Measurements from ENCODE around the gene RASL10B.
A peak's percentile ranks its signal among the peaks of the same experiment; 100 is the strongest.

Gene RASL10B

DNA sequence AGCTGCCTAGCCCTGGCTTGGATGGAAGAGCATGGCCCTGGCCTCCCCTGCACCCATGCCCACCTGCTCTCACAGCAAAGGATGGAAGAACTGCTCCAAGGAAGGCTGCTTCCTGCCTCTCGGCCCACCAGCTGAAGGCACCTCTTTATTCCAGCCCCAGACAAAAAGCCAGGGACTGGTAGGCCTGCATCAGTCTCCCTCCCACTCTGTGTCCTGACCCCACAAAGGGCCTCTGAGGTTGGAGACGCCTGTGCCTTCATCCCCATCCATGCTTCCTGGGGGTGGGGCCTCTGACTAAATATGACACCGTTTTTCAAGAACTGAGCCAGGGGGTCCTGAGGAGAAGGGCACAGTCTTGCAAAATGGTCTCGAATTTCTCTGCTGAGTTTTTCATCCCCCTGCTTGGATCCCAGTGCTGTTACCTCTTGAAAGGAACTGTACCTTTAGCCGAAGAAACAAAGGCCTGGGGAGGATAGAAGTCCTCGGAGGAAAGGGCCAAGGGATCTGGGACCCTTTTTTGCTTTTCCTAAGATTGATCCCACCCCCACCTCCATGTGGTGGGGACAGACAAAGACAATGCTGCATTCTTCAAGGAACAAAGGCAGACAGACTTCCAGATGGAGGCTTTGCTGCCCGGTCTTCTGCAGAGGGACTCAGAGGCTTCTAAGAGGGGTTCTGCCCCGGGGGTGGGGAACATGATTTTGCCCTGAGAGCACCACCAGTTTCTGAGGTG is 34.5 kb downstream of the RASL10B start:
- Histone ChIP-seq H3K36me3 (ENCODE audit: insufficient read depth, low read length) (no peaks in the 10 kb centered on the region), H3K4me3 (ENCODE audit: low read length) (no peak overlapping the region), H3K9me3 (ENCODE audit: low read length) (no peaks in the 10 kb centered on the region), H3K4me1 (ENCODE audit: insufficient read depth, low read length) (peaks cover 14% of the 10 kb centered on the region), H3K27me3 (ENCODE audit: insufficient read depth, low read length) (no peaks in the 10 kb centered on the region), H2AFZ (ENCODE audit: low read depth, low read length) (peak overlapping the region; percentile 12)

DNA sequence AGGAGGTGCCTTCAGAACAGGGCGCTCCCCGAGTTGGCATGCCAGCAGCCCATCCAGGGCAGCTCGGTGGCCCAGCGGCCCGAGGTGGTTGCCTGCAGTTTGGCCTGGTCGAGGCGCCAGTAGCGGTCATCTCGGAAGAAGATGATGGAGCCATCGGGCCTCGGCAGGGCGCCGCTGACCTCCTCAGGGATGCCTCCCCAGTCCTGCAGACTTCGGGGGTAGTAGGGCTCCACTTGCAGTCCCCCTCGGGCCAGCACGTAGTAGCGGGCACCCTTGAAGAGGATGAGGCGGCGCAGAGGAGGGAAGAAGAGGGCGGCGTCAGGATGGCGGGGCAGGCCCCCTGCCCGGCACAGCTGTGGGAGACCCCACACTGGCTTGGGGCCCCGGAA is 35.0 kb downstream of the RASL10B start:
- no peaks in the 10 kb centered on the region for H3K9me3 ChIP-seq (ENCODE audit: low read length)
- H3K4me3 ChIP-seq (ENCODE audit: low read length): no peak overlapping the region
- no peaks in the 10 kb centered on the region for H3K27me3 ChIP-seq (ENCODE audit: insufficient read depth, low read length)
- H2AFZ ChIP-seq (ENCODE audit: low read depth, low read length): peak overlapping the region; percentile 12
- H3K36me3 ChIP-seq (ENCODE audit: insufficient read depth, low read length): no peaks in the 10 kb centered on the region
- peaks cover 14% of the 10 kb centered on the region for H3K4me1 ChIP-seq (ENCODE audit: insufficient read depth, low read length)

DNA sequence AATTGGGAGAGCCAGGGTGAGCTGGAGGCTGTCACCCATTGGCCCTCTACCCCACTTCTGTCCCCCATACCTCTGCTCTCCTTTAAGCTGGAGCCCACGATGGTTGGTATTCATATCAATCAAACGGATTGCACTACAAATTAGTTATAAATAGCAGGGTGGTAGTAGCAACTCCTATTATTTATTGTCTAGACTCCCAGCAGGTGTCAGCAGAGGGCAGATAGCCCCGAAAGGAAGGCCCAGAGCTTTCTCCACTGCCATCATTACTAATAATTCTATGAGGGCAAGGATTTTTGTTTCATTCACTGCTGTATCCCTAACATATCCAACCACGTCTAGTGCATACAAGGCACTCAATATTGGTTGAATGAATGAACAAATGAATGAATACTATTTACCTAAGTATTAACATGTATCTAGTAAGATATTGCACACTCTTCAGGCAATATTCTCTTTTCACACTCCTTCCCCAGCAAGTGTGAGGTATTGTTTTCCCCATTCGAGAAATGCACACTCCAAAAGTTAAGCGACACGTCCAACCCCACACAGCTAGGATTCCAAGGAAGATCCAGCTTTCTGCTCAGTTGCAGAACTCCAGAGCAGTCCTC is 35.6 kb downstream of the RASL10B start:
- Histone ChIP-seq H3K4me1 (ENCODE audit: insufficient read depth, low read length) (peaks cover 14% of the 10 kb centered on the region), H3K27me3 (ENCODE audit: insufficient read depth, low read length) (no peaks in the 10 kb centered on the region), H3K36me3 (ENCODE audit: insufficient read depth, low read length) (no peaks in the 10 kb centered on the region), H3K4me3 (ENCODE audit: low read length) (no peak overlapping the region), H2AFZ (ENCODE audit: low read depth, low read length) (no peak overlapping the region), H3K9me3 (ENCODE audit: low read length) (no peaks in the 10 kb centered on the region)

DNA sequence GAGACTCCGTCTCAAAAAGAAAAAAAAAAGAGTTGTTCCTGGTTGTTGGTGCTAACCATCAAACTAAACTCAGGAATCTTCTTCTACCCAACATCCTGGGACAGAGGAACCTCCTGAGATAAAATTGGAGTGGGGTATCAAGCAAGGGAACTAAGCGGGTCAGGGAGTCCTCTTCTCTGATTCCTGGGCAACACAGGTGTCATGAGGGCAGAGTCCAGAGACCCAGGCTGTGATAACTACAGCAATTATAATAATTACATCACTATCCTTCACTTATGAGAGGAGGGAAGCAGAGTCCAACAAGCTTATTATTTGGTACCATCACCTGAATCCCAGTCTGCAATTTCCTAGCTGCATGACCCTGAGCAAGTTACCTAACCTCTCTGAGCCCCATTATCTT is 37.4 kb downstream of the RASL10B start:
- Histone ChIP-seq H3K27me3 (ENCODE audit: insufficient read depth, low read length) (no peaks in the 10 kb centered on the region), H3K36me3 (ENCODE audit: insufficient read depth, low read length) (no peaks in the 10 kb centered on the region), H3K4me3 (ENCODE audit: low read length) (no peak overlapping the region), H3K9me3 (ENCODE audit: low read length) (no peaks in the 10 kb centered on the region), H2AFZ (ENCODE audit: low read depth, low read length) (no peak overlapping the region), H3K4me1 (ENCODE audit: insufficient read depth, low read length) (peaks cover 16% of the 10 kb centered on the region)

DNA sequence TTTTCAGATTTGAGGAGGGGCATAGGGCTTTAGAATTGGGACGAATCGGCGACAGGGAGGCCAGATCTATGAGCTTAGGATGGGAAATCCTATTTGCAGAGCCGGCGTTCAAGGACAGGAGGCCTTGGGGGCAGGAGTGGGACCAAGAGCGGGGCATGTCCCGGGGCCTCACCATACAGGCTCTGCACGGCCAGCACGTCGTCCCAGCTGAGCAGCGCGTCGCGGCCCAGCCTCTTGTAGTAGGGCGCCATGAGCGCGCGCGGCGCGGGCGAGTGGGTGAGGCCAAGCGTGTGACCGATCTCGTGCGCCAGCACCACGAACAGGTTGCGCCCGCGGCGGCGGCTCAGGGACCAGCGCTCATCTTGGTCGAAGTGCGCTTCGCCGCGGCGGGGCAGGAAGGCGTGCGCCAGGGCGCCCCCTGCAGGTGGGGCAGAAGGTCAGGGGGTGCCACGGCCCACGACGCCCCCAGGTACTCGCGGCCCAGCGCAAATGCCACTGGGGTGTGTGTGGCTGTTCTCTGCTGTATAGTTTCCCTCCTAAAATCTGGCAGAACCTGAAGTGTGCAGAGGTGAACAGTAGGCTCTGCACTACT is 38.6 kb downstream of the RASL10B start:
- no peaks in the 10 kb centered on the region for H3K27me3 ChIP-seq (ENCODE audit: insufficient read depth, low read length)
- H3K4me1 ChIP-seq (ENCODE audit: insufficient read depth, low read length): peaks cover 20% of the 10 kb centered on the region
- H3K36me3 ChIP-seq (ENCODE audit: insufficient read depth, low read length): no peaks in the 10 kb centered on the region
- H2AFZ ChIP-seq (ENCODE audit: low read depth, low read length): no peak overlapping the region
- no peak overlapping the region for H3K4me3 ChIP-seq (ENCODE audit: low read length)
- no peaks in the 10 kb centered on the region for H3K9me3 ChIP-seq (ENCODE audit: low read length)

DNA sequence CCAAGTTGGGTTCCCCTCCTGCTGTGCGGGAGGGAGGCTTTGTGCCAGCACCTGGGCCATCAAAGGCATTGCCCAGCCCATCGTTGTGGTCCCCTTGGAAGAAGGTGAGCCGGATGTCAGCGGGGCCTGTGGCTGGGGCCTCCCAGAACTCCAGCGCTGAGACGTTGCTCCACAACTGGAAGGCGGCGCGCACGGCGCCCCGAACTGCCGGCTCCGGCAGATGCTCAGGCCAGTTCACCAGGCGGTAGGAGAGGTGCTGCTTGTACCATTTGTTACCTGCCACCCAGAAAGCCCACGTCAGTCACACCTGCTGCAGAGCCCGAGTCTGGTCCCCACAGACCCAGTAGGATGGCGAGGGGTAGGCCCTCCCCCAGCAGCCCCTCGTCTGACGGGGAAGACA is 41.7 kb downstream of the RASL10B start:
- Histone ChIP-seq H3K4me1 (ENCODE audit: insufficient read depth, low read length) (peaks cover 7% of the 10 kb centered on the region), H3K4me3 (ENCODE audit: low read length) (no peak overlapping the region), H3K36me3 (ENCODE audit: insufficient read depth, low read length) (no peaks in the 10 kb centered on the region), H3K9me3 (ENCODE audit: low read length) (no peaks in the 10 kb centered on the region), H2AFZ (ENCODE audit: low read depth, low read length) (no peak overlapping the region), H3K27me3 (ENCODE audit: insufficient read depth, low read length) (peaks cover 9% of the 10 kb centered on the region)

DNA sequence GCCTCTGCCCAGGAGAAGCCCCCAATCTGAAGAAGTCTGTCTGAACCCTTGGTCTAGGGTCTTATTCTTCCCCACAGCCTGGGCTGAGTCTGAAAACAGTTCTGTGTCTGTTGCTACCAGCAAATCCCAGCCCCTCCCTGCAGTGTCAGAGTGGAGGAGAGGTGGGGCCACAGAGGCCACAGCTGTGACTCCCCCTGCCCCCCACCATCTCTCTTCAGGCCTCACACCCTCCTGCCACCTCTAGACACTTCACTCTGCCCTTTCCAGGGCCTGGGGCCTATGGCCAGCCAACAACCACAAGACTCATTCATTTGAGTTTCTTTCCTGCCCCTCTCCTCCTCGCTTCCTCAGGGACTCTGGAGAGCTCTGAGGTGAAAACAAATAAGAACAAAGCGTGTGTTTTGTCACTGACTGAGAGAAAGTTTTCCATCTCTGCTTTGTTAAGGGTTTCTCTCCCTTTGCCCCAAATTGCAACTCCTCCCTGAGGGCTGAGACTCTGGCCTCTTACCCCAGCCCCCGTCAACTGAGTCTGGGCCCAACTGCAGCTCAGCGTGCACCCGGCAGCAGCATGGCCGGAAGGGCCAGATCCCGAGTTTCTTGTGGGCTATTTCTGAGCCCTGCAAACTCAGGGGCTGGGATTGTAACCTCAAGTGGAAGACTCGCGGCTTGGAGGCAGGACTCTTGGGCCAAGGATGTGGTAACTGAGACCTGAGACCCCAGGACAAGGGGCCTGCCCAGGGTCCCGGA is 42.4 kb downstream of the RASL10B start:
- H3K4me1 ChIP-seq (ENCODE audit: insufficient read depth, low read length): peaks cover 7% of the 10 kb centered on the region

DNA sequence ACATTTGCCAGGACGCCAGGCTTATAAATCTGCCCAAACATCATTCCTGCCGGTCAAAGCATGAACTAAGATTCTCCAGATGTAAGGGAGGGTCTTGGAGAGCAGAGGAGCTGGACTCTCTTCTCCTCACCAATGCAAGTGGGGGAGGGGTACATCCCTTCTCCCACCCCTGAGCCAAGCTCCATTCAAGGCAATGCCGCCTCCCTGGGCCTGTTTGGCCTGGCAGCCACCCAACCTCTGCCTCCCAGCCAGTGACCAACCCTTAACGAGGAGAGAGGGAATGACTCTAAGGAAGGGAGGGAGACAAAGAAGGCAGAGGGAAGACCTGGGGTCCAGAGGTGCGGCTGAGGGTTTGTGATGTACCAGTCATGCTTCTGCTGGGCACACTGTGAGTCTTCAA is 43.1 kb downstream of the RASL10B start:
- H3K4me3 ChIP-seq (ENCODE audit: low read length): no peak overlapping the region
- H3K4me1 ChIP-seq (ENCODE audit: insufficient read depth, low read length): peaks cover 7% of the 10 kb centered on the region
- H3K9me3 ChIP-seq (ENCODE audit: low read length): no peaks in the 10 kb centered on the region
- H3K27me3 ChIP-seq (ENCODE audit: insufficient read depth, low read length): peaks cover 13% of the 10 kb centered on the region
- H2AFZ ChIP-seq (ENCODE audit: low read depth, low read length): no peak overlapping the region
- H3K36me3 ChIP-seq (ENCODE audit: insufficient read depth, low read length): no peaks in the 10 kb centered on the region

More for the DNA sequence above, 42.4 kb downstream of the RASL10B start:
- Histone ChIP-seq H2AFZ (ENCODE audit: low read depth, low read length) (peak overlapping the region; percentile 40), H3K9me3 (ENCODE audit: low read length) (no peaks in the 10 kb centered on the region), H3K27me3 (ENCODE audit: insufficient read depth, low read length) (peaks cover 10% of the 10 kb centered on the region), H3K36me3 (ENCODE audit: insufficient read depth, low read length) (no peaks in the 10 kb centered on the region), H3K4me3 (ENCODE audit: low read length) (no peak overlapping the region)

DNA sequence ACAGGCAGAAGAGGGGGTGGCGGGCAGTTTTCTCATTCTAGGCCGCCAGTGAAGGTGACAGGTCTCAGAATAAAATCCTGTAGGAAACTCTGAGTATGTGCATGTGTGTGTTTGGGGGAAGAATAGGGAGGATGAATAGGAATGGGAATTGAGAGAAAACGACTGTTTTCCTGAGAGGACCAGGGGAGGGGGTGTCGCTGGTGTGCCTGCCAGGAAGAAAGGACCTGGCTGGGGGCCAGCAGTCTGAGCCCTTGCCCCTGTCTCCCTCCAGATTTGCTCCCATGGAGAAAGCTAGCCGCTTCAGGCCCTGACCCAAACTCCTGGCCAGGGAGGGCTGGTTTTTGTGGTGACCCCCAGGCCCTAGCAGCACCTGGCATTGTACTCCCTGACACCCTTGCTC is 43.6 kb downstream of the RASL10B start:
- Histone ChIP-seq H3K9me3 (ENCODE audit: low read length) (no peaks in the 10 kb centered on the region), H3K4me3 (ENCODE audit: low read length) (no peak overlapping the region), H3K4me1 (ENCODE audit: insufficient read depth, low read length) (peaks cover 7% of the 10 kb centered on the region), H3K36me3 (ENCODE audit: insufficient read depth, low read length) (no peaks in the 10 kb centered on the region), H3K27me3 (ENCODE audit: insufficient read depth, low read length) (peaks cover 13% of the 10 kb centered on the region), H2AFZ (ENCODE audit: low read depth, low read length) (no peak overlapping the region)

DNA sequence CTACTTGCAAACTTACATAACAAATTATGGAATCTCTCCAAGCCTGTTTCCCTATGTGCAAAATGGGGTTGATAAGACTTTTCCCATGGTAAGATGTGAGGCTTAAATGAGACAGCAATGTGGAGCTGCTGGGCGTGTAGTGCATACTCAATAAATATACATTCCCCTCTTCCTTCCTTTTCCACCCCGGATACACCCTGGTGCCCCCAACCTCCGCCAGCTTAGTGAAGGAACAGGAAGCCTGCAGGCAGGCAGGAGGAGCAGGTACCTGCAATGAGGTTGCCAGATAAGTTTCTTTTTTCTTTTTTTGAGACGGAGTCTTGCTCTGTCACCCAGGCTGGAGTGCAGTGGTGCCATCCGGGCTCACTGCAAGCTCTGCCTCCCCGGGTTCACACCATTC is 44.1 kb downstream of the RASL10B start:
- Histone ChIP-seq H3K4me3 (ENCODE audit: low read length) (no peak overlapping the region), H3K9me3 (ENCODE audit: low read length) (no peaks in the 10 kb centered on the region), H3K4me1 (ENCODE audit: insufficient read depth, low read length) (peaks cover 7% of the 10 kb centered on the region), H2AFZ (ENCODE audit: low read depth, low read length) (no peak overlapping the region), H3K36me3 (ENCODE audit: insufficient read depth, low read length) (no peaks in the 10 kb centered on the region), H3K27me3 (ENCODE audit: insufficient read depth, low read length) (peaks cover 13% of the 10 kb centered on the region)

DNA sequence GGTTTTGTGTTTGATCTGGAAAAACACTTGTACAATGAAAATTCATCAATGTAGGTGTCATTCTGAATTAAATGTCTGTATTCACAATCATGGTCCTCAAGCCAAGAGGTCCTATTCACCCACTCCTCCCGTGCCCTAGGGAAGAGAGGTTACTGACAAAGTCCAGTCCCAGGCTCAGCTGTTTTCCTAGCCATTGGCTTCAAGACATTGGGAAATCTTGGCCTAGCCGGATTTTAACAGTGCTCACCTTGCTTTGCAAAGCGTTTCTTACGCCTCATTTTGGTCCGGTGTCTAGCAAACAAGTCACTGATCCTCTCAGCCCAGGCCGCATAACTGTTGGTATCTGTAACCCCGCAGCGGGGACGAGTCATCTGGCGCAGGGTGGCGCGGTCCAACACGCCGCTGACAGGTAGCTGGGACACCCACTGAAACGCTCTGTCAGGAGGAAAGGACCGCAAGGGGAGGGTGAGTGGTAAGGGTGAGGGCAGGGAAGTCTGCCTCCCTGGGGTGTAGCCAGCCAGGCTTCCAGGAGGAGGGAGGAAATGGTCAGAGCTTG is 47.3 kb downstream of the RASL10B start:
- Histone ChIP-seq H3K4me3 (ENCODE audit: low read length) (no peak overlapping the region), H2AFZ (ENCODE audit: low read depth, low read length) (no peak overlapping the region), H3K27me3 (ENCODE audit: insufficient read depth, low read length) (peaks cover 29% of the 10 kb centered on the region), H3K9me3 (ENCODE audit: low read length) (no peaks in the 10 kb centered on the region), H3K36me3 (ENCODE audit: insufficient read depth, low read length) (no peaks in the 10 kb centered on the region), H3K4me1 (ENCODE audit: insufficient read depth, low read length) (peaks cover 6% of the 10 kb centered on the region)

DNA sequence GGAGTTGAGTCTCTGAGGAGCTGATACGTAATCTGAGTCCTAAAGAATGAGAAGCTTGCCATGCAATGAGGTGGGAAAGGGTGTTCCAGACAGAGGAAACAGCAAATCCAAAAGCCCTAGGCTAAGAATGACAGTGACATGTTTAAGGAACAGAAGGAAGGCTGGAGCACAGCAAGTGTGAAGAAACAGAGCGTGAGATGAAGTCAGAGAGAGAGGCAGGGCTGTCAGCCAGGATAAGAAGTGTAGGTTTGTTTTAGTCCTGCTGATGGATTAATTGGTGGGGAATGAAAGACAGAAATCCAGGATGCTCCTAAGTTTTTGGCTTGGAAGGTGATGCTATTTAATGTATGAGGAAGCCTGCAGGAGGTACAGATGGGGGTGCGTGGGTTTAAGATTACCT is 49.5 kb downstream of the RASL10B start:
- Histone ChIP-seq H3K36me3 (ENCODE audit: insufficient read depth, low read length) (no peaks in the 10 kb centered on the region), H2AFZ (ENCODE audit: low read depth, low read length) (no peak overlapping the region), H3K9me3 (ENCODE audit: low read length) (no peaks in the 10 kb centered on the region), H3K4me1 (ENCODE audit: insufficient read depth, low read length) (no peaks in the 10 kb centered on the region), H3K4me3 (ENCODE audit: low read length) (no peak overlapping the region), H3K27me3 (ENCODE audit: insufficient read depth, low read length) (peaks cover 35% of the 10 kb centered on the region)

DNA sequence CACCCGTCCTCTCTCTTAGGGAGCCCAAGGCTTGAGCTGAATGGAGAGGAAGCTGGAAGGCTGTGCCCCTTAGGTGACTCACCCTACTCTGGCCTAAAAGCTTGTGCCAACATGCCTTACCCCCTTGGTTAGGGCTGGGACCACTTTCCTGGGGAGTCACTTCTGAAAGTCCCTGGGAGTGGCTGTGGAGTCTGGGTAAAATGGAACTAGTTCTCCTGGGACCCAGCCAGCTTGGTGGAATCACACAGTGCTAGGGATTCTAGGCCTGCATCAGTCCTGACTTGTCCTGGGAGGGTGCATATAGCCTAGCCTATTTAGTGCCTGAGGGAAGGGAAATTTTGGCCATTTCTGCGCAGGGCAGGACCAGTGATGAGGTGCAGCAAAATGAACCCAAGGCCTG is 53.5 kb downstream of the RASL10B start:
- peaks cover 36% of the 10 kb centered on the region for H3K27me3 ChIP-seq (ENCODE audit: insufficient read depth, low read length)
- no peaks in the 10 kb centered on the region for H3K36me3 ChIP-seq (ENCODE audit: insufficient read depth, low read length)
- no peak overlapping the region for H3K4me3 ChIP-seq (ENCODE audit: low read length)
- H3K9me3 ChIP-seq (ENCODE audit: low read length): no peaks in the 10 kb centered on the region
- H2AFZ ChIP-seq (ENCODE audit: low read depth, low read length): no peak overlapping the region
- H3K4me1 ChIP-seq (ENCODE audit: insufficient read depth, low read length): no peaks in the 10 kb centered on the region
